ENCODE results near the gene HMMR. TPM values are rescaled to one million over a fixed set of nuclear protein-coding genes. Genes with fewer than 3 reads are reported as not detected.
"Not testable (repeated sequence)": the region's sequence is repeated elsewhere in the genome, so short reads cannot be mapped to it uniquely, and the experiment has no call there.

HMMR gene
- polyA plus RNA-seq, 1 donor from 2014 or later = not detected

GRCh38 chr5:163447875-163448274 is 12.6 kb upstream of the HMMR start:
- H3K27me3 Mint-ChIP-seq = no peaks in the 10 kb centered on the region
- H3K36me3 Mint-ChIP-seq = no peaks in the 10 kb centered on the region
- peaks cover 0 to 4% (median 0%) of the 10 kb centered on the region in 3 donors for H3K4me1 Mint-ChIP-seq
- H3K9me3 Mint-ChIP-seq = no peaks in the 10 kb centered on the region
- no peak overlapping the region for H3K4me3 Mint-ChIP-seq
- no peak overlapping the region for H3K27ac Mint-ChIP-seq

GRCh38 chr5:163448491-163448890 is 11.9 kb upstream of the HMMR start:
- Mint-ChIP-seq H3K27me3 (no peaks in the 10 kb centered on the region), H3K27ac (no peak overlapping the region)

DNA sequence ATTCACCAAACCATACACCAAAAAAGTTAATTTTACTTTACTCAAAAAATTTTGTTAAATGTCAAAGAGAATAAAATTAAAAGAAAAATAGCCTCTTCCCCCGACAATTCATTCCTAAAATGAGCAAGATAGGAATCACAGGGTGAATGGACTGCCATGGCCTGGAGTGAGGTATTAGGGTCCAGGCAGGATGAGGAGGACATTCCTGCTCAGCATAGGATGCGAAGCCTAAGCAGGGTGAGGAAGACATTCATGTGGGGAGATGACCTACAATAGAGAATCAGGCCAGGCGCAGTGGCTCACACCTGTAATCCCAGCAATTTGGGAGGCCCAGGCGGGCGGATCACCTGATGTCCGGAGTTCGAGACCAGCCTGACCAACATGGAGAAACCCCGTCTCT is 8.9 kb upstream of the HMMR start:
- peaks cover 0 to 1% (median 0%) of the 10 kb centered on the region in 3 donors for H3K9me3 Mint-ChIP-seq
- no peak overlapping the region for H3K27ac Mint-ChIP-seq
- no peak overlapping the region for H3K4me3 Mint-ChIP-seq
- H3K27me3 Mint-ChIP-seq = no peaks in the 10 kb centered on the region
- H3K36me3 Mint-ChIP-seq = peaks cover 4% of the 10 kb centered on the region
- peaks cover 0 to 4% (median 3%) of the 10 kb centered on the region in 3 donors for H3K4me1 Mint-ChIP-seq

More at GRCh38 chr5:163448491-163448890, 11.9 kb upstream of the HMMR start:
- Mint-ChIP-seq H3K4me3 (no peak overlapping the region), H3K9me3 (no peaks in the 10 kb centered on the region), H3K36me3 (no peaks in the 10 kb centered on the region), H3K4me1 (peaks cover 0 to 4% (median 0%) of the 10 kb centered on the region in 3 donors)

GRCh38 chr5:163453705-163454104 is 6.7 kb upstream of the HMMR start:
- Mint-ChIP-seq H3K36me3 (peaks cover 5% of the 10 kb centered on the region), H3K9me3 (peaks cover 0 to 1% (median 0%) of the 10 kb centered on the region in 3 donors), H3K27me3 (no peaks in the 10 kb centered on the region), H3K4me1 (peaks cover under 1 to 9% (median 9%) of the 10 kb centered on the region in 3 donors), H3K4me3 (no peak overlapping the region), H3K27ac (no peak overlapping the region)

DNA sequence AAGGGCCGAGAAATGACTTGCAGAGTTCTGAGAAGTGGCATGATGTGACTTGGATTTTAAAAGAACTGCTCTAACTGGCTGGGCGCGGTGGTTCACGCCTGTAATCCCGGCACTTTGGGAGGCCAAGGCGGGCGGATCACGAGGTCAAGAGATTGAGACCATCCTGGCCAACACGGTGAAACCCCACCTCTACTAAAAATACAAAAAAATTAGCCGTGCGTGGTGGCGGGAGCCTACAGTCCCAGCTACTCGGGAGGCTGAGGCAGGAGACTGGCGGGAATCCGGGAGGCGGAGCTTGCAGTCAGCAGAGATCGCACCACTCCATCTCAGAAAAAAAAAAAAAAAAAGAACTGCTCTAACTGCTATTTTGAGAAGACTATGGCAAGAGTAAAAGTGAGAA is 5.0 kb upstream of the HMMR start:
- H3K36me3 Mint-ChIP-seq, H3K9me3 Mint-ChIP-seq, H3K27me3 Mint-ChIP-seq: not testable (repeated sequence)
- H3K4me3 Mint-ChIP-seq = peak overlapping the region in 1 of 4 donors; percentile 41
- H3K4me1 Mint-ChIP-seq = peaks cover 8 to 17% (median 15%) of the 10 kb centered on the region in 3 donors
- peak overlapping the region in 2 of 3 donors; percentile 24 to 77 for H3K27ac Mint-ChIP-seq

DNA sequence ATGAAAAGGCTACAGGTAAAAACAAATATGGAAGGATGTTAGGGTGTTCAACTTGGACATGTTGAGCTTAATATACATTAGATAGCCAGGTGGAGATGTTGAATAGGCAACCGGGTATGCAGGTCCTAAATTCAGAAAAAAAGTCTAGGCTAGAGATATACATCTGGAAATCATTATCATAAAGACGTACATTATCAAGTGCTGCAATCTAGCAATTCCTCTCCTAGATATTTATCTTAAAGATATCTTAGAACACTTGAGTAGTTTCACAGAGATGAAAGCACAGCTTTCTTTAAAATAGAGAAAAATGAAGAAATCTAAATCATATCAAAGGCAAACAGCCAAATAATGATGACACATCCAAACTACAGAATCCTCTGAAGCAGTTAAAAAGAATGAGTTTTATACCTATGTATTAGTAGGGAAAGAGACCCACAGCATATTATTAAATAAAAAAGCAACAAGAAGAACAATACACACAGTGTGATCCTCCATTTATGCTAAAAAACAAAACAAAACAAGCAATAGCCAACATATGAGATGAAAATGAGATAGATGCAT is 4.3 kb upstream of the HMMR start:
- Mint-ChIP-seq H3K4me1 (peaks cover 8 to 18% (median 17%) of the 10 kb centered on the region in 3 donors), H3K27ac (peak overlapping the region in 1 of 3 donors; percentile 22), H3K4me3 (peak overlapping the region in 1 of 4 donors; percentile 7)

GRCh38 chr5:163456840-163457239 is 3.6 kb upstream of the HMMR start:
- Mint-ChIP-seq H3K27ac (no peak overlapping the region), H3K9me3 (peaks cover 0 to 1% (median 0%) of the 10 kb centered on the region in 3 donors), H3K4me3 (no peak overlapping the region), H3K36me3 (peaks cover 5% of the 10 kb centered on the region), H3K27me3 (no peaks in the 10 kb centered on the region), H3K4me1 (peaks cover 13 to 21% (median 20%) of the 10 kb centered on the region in 3 donors)

More for the DNA sequence above, 4.3 kb upstream of the HMMR start:
- Mint-ChIP-seq H3K27me3 (no peaks in the 10 kb centered on the region), H3K36me3 (peaks cover 5% of the 10 kb centered on the region), H3K9me3 (peaks cover 0 to 1% (median 0%) of the 10 kb centered on the region in 3 donors)

DNA sequence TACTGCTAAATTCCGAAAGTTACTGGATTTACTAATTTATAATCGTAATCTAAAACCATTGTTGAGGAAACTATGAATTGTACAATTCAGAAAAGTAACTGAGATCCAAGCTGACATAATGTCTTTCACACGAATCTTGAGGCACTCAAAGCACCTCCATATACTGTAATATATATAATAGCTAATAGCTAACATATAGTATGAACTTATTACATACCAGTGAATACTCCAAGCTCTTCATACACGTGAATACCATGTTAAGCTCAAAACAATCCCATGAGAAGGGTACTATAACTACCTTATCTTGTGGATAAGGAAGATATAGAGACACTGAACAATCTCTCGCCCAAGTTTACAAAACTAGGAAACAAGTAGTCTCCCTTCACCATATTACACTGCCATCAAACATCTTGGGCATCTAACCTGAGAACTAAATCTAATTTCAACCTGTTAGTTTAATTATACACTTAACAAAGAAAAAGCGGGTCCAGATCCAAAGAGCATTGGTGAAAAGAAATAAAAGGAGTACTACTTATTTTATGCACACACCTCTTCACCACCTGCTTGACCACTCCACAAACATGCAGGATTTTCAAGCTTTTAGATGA is 1.6 kb upstream of the HMMR start:
- Mint-ChIP-seq H3K36me3 (peaks cover 5% of the 10 kb centered on the region), H3K27ac (peak overlapping the region; percentile 91 to 100 (median 97)), H3K27me3 (no peaks in the 10 kb centered on the region), H3K9me3 (peaks cover 0 to 1% (median 0%) of the 10 kb centered on the region in 3 donors), H3K4me1 (peaks cover 15 to 25% (median 20%) of the 10 kb centered on the region in 3 donors), H3K4me3 (peak overlapping the region; percentile 90 to 98 (median 97))

DNA sequence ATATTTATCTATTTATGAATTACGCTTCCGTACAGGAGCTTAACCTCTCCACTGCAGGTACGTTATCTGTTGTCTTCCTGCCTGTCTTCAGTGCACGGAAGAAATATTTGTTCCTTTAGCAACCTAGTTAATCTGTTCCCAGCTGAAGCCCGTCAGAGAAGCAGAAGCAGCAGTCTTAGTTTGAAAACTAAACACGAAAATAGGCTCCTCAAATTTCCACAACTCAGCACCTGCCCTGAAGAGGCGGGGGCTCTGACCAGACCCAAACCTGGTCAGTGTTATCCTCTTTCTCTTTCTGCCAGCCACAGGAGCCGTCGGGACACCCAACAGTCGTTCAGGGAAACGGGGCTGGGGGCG is 992 bp upstream of the HMMR start:
- peaks cover 15 to 25% (median 20%) of the 10 kb centered on the region in 3 donors for H3K4me1 Mint-ChIP-seq
- H3K4me3 Mint-ChIP-seq = peak overlapping the region; percentile 90 to 98 (median 97)
- H3K36me3 Mint-ChIP-seq = peaks cover 5% of the 10 kb centered on the region
- peak overlapping the region; percentile 91 to 100 (median 97) for H3K27ac Mint-ChIP-seq
- peaks cover 0 to 1% (median 0%) of the 10 kb centered on the region in 3 donors for H3K9me3 Mint-ChIP-seq
- H3K27me3 Mint-ChIP-seq = no peaks in the 10 kb centered on the region

- peak within 1 kb of the TSS; percentile 91 to 100 (median 97) for H3K27ac Mint-ChIP-seq
- H3K9me3 Mint-ChIP-seq = peaks cover 0 to 1% (median 0%) of the 10 kb centered on the region in 3 donors
- peaks cover 15 to 27% (median 20%) of the 10 kb centered on the region in 3 donors for H3K4me1 Mint-ChIP-seq
- peak within 1 kb of the TSS; percentile 90 to 98 (median 97) for H3K4me3 Mint-ChIP-seq
- H3K27me3 Mint-ChIP-seq = no peaks in the 10 kb centered on the region
- peaks cover 5% of the 10 kb centered on the region for H3K36me3 Mint-ChIP-seq
Measured at GRCh38 chr5:163459819-163460561, 442 bp upstream of the HMMR start, which contains the start of gene NUDCD2. Gene NUDCD2 (minus strand): TSS chr5:163460102. CDS start chr5:163460050, 52 bp downstream.

DNA sequence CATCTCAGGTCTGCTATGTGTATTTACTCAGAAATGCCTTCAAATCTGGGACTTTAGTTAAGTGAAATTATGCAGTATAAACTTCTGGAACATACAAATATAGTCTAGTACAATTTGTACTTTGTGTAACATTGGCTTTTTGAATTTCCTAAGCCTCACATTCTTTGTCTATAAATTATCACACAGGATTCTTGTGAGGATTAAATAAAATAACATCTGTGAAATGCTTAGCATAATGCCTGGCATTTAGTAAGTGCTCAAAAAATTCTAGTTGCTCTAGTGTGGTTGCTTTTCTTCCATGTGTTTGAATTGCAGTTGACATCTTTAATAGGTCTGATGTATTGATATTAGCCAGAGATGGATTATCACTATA is 2.6 kb downstream of the HMMR start:
- Mint-ChIP-seq H3K36me3 (no peaks in the 10 kb centered on the region), H3K27ac (peak overlapping the region in 1 of 3 donors; percentile 19), H3K4me3 (peak overlapping the region in 1 of 4 donors; percentile 41), H3K27me3 (no peaks in the 10 kb centered on the region), H3K4me1 (peaks cover 13 to 18% (median 15%) of the 10 kb centered on the region in 3 donors), H3K9me3 (no peaks in the 10 kb centered on the region)

GRCh38 chr5:163467682-163468081 is 7.2 kb downstream of the HMMR start:
- no peaks in the 10 kb centered on the region for H3K9me3 Mint-ChIP-seq
- H3K4me3 Mint-ChIP-seq = no peak overlapping the region
- H3K27me3 Mint-ChIP-seq = no peaks in the 10 kb centered on the region
- H3K27ac Mint-ChIP-seq = peak overlapping the region in 1 of 3 donors; percentile 78
- no peaks in the 10 kb centered on the region for H3K36me3 Mint-ChIP-seq
- peaks cover 0 to 2% (median 0%) of the 10 kb centered on the region in 3 donors for H3K4me1 Mint-ChIP-seq

DNA sequence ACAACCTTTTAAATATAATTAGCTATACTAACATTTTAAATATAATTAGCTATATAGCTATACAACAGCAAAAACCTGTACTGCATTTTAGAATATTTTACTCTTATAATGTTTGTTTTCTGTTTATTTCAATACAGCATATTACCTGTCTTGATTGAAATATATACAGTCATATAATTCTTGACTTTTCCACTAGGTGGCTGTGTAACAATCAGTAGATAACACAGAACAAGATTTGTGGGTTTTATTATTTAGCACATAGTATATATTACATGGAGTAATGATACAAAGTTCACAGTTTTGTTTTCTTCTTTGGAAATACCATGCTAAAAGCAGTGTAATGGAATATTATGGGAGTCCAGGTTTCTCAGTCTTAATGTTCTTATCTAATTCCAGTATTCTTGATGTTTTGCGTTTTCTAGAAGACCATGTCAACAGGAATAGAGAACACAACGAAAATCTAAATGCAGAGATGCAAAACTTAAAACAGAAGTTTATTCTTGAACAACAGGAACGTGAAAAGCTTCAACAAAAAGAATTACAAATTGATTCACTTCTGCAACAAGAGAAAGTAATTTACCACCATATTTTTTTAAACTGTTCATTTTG is 13.3 kb downstream of the HMMR start:
- no peak overlapping the region for H3K27ac Mint-ChIP-seq
- H3K4me1 Mint-ChIP-seq = peaks cover 0 to 3% (median 0%) of the 10 kb centered on the region in 3 donors
- peaks cover 1% of the 10 kb centered on the region for H3K36me3 Mint-ChIP-seq
- H3K4me3 Mint-ChIP-seq = no peak overlapping the region
- H3K27me3 Mint-ChIP-seq = no peaks in the 10 kb centered on the region
- no peaks in the 10 kb centered on the region for H3K9me3 Mint-ChIP-seq

DNA sequence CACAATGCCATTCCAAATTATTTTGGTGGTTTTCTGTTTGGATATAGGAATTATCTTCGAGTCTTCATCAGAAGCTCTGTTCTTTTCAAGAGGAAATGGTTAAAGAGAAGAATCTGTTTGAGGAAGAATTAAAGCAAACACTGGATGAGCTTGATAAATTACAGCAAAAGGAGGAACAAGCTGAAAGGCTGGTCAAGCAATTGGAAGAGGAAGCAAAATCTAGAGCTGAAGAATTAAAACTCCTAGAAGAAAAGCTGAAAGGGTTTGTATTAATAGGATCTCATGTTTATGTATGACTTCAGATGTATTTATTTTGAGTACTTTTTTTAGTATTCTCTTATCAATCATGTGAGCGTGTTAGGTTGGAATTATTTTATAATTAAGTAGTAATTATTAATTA is 15.0 kb downstream of the HMMR start:
- Mint-ChIP-seq H3K4me3 (no peak overlapping the region), H3K36me3 (peaks cover 1% of the 10 kb centered on the region), H3K27me3 (no peaks in the 10 kb centered on the region), H3K27ac (no peak overlapping the region), H3K9me3 (no peaks in the 10 kb centered on the region), H3K4me1 (peaks cover 0 to 5% (median 0%) of the 10 kb centered on the region in 3 donors)
